BE2C (cell line): ENCODE data around the gene CASR.

Experiments used
- DNase-seq: peaks from one replicate; pipeline ENCODE4 v3.0.0-alpha.2; 2020
- H3K27me3 ChIP-seq: fragments of 250-450 bp; sonication (Bioruptor Pico); 2 replicates; pipeline ENCODE4 v1.5.1; 2020; ENCODE audit warnings: mild to moderate bottlenecking
- H3K36me3 ChIP-seq: fragments of 250-450 bp; sonication (Bioruptor Pico); 2 replicates; pipeline ENCODE4 v1.5.1; 2020; ENCODE audit warnings: mild to moderate bottlenecking
- H3K4me1 ChIP-seq: fragments of 250-450 bp; sonication (Bioruptor Pico); 2 replicates; pipeline ENCODE4 v1.5.1; 2020
- H3K4me3 ChIP-seq: 2 replicates; pipeline ENCODE4 v1.5.1; 2011; ENCODE audit warnings: low read depth, low read length
- H3K9me3 ChIP-seq: fragments of 250-450 bp; sonication (Bioruptor Pico); 2 replicates; pipeline ENCODE4 v1.5.1; 2020
- CTCF ChIP-seq: IDR thresholded peaks from 2 replicates; pipeline ENCODE4 v1.5.1; 2012; ENCODE audit warnings: mild to moderate bottlenecking, low read depth, low read length

CASR gene

GRCh38 chr3:122219242-122219872 is 35.9 kb downstream of the CASR start:
- no peaks in the 10 kb centered on the region for H3K4me1 ChIP-seq
- no peak for DNase-seq
- no peak overlapping the region for H3K4me3 ChIP-seq
- no peaks in the 10 kb centered on the region for H3K36me3 ChIP-seq
- TF ChIP-seq CTCF: no peak
- no peaks in the 10 kb centered on the region for H3K9me3 ChIP-seq
- H3K27me3 ChIP-seq: no peaks in the 10 kb centered on the region; the same call in 1 of the 2 replicates

GRCh38 chr3:122227036-122227781 is 43.7 kb downstream of the CASR start:
- TF ChIP-seq CTCF: no peak
- Histone ChIP-seq H3K36me3 (no peaks in the 10 kb centered on the region), H3K4me3 (no peak overlapping the region), H3K4me1 (no peaks in the 10 kb centered on the region), H3K9me3 (no peaks in the 10 kb centered on the region), H3K27me3 (peaks cover 8% of the 10 kb centered on the region)
- DNase-seq: no peak

GRCh38 chr3:122230174-122230573 is 46.7 kb downstream of the CASR start:
- H3K4me3 ChIP-seq: no peak overlapping the region
- H3K27me3 ChIP-seq: peaks cover 18% of the 10 kb centered on the region
- H3K9me3 ChIP-seq: no peaks in the 10 kb centered on the region
- H3K36me3 ChIP-seq: no peaks in the 10 kb centered on the region
- no peak for TF ChIP-seq CTCF
- no peaks in the 10 kb centered on the region for H3K4me1 ChIP-seq
- DNase-seq: no peak

GRCh38 chr3:122231465-122232157 is 48.1 kb downstream of the CASR start:
- H3K27me3 ChIP-seq: peaks cover 25% of the 10 kb centered on the region
- TF ChIP-seq CTCF: no peak
- no peaks in the 10 kb centered on the region for H3K4me1 ChIP-seq
- no peaks in the 10 kb centered on the region for H3K9me3 ChIP-seq
- no peaks in the 10 kb centered on the region for H3K36me3 ChIP-seq
- H3K4me3 ChIP-seq: no peak overlapping the region
- DNase-seq: no peak

GRCh38 chr3:122232485-122232884 is 49.0 kb downstream of the CASR start:
- no peaks in the 10 kb centered on the region for H3K4me1 ChIP-seq
- no peak overlapping the region for H3K4me3 ChIP-seq
- H3K27me3 ChIP-seq: peaks cover 25% of the 10 kb centered on the region
- no peaks in the 10 kb centered on the region for H3K36me3 ChIP-seq
- H3K9me3 ChIP-seq: no peaks in the 10 kb centered on the region
- no peak for DNase-seq
- TF ChIP-seq CTCF: no peak
